Left kidney (tissue), 1 donor: Measurements from ENCODE around the gene CD274. TPM values are rescaled to one million over a fixed set of nuclear protein-coding genes. Genes with fewer than 3 reads are reported as not detected.

ENCODE experiments used
- polyA plus RNA-seq: library from polyadenylated mRNA; unstranded; fragments of 120-200 nt; gene quantifications from one replicate; pipeline ENCODE4 v1.2.1, GENCODE V29; 2013; ENCODE audit not compliant: insufficient read length

The CD274 gene
- polyA plus RNA-seq, 1 donor, result 1.2 TPM

Other genes with a start within 250 kb of the CD274 start
- not detected for gene INSL4, start 219.1 kb upstream of the CD274 start, polyA plus RNA-seq
- 2.1 TPM for gene RLN2, start 145.8 kb upstream of the CD274 start, polyA plus RNA-seq
- gene RLN1, start 110.7 kb upstream of the CD274 start, polyA plus RNA-seq, result 0.52 TPM
- 33.4 TPM for gene PLGRKT, start 12.6 kb upstream of the CD274 start, polyA plus RNA-seq
- gene PDCD1LG2, start 60.0 kb downstream of the CD274 start, polyA plus RNA-seq, result 0.13 TPM
- gene RIC1, start 178.6 kb downstream of the CD274 start, polyA plus RNA-seq, result 37.7 TPM